H9 (cell line): Measurements from ENCODE around the gene GLOD4. TPM values are rescaled to one million over a fixed set of nuclear protein-coding genes. Genes with fewer than 3 reads are reported as not detected.

Experiments
- DNase-seq: peaks from one replicate; pipeline ENCODE4 v3.0.0-alpha.2; 2017
- H2AFZ ChIP-seq: one replicate; pipeline ENCODE4 v1.6.1; 2013; ENCODE audit warnings: mild to moderate bottlenecking, low read length, control low read depth, moderate library complexity
- H2AK5ac ChIP-seq: 2 replicates; pipeline ENCODE4 v1.6.1; 2013; ENCODE audit warnings: low read length, control low read depth, mixed read lengths; ENCODE audit not compliant: insufficient read length
- H2BK120ac ChIP-seq: one replicate; pipeline ENCODE4 v1.6.1; 2013; ENCODE audit warnings: low read depth, mild to moderate bottlenecking, low read length, control low read depth, inconsistent platforms; ENCODE audit not compliant: poor library complexity, severe bottlenecking
- H2BK12ac ChIP-seq: 2 replicates; pipeline ENCODE4 v1.6.1; 2013; ENCODE audit warnings: low read length, control low read depth, mixed read lengths, low read depth; ENCODE audit not compliant: insufficient read length
- H2BK15ac ChIP-seq: 2 replicates; pipeline ENCODE4 v1.6.1; 2013; ENCODE audit warnings: low read depth, low read length, control low read depth
- H2BK20ac ChIP-seq: one replicate; pipeline ENCODE4 v1.6.1; 2013; ENCODE audit warnings: low read depth, mild to moderate bottlenecking, low read length, control low read depth, inconsistent platforms; ENCODE audit not compliant: poor library complexity, severe bottlenecking
- H2BK5ac ChIP-seq: 2 replicates; pipeline ENCODE4 v1.6.1; 2013; ENCODE audit warnings: low read length, control low read depth, mixed read lengths; ENCODE audit not compliant: insufficient read length
- H3K14ac ChIP-seq: 2 replicates; pipeline ENCODE4 v1.6.1; 2013; ENCODE audit warnings: low read length, control low read depth; ENCODE audit not compliant: insufficient read depth
- H3K18ac ChIP-seq: 2 replicates; pipeline ENCODE4 v1.6.1; 2013; ENCODE audit warnings: low read depth, mild to moderate bottlenecking, mixed read lengths, low read length, control low read depth; ENCODE audit not compliant: insufficient read length
- H3K23ac ChIP-seq: 2 replicates; pipeline ENCODE4 v1.6.1; 2013; ENCODE audit warnings: low read length, control low read depth, mixed read lengths, low read depth; ENCODE audit not compliant: insufficient read length
- H3K23me2 ChIP-seq: 2 replicates; pipeline ENCODE4 v1.6.1; 2013; ENCODE audit warnings: low read depth, mild to moderate bottlenecking, mixed read lengths, low read length, control low read depth; ENCODE audit not compliant: insufficient read length, poor library complexity, severe bottlenecking
- H3K27ac ChIP-seq: 2 replicates; pipeline ENCODE4 v1.5.1; 2013; ENCODE audit warnings: low read length, control low read depth, mixed read lengths, low read depth; ENCODE audit not compliant: insufficient read length
- H3K27me3 ChIP-seq: 2 replicates; pipeline ENCODE4 v1.6.1; 2013; ENCODE audit warnings: low read length, control low read depth, inconsistent platforms; ENCODE audit not compliant: insufficient read depth
- H3K4ac ChIP-seq: 2 replicates; pipeline ENCODE4 v1.6.1; 2013; ENCODE audit warnings: low read depth, mild to moderate bottlenecking, control low read depth, inconsistent platforms, low read length, moderate library complexity
- H3K4me1 ChIP-seq: 2 replicates; pipeline ENCODE4 v1.6.1; 2013; ENCODE audit warnings: low read length, control low read depth, inconsistent platforms; ENCODE audit not compliant: insufficient read depth
- H3K4me2 ChIP-seq: 2 replicates; pipeline ENCODE4 v1.6.1; 2013; ENCODE audit warnings: low read length, control low read depth, mixed read lengths; ENCODE audit not compliant: insufficient read length, insufficient read depth
- H3K56ac ChIP-seq: 2 replicates; pipeline ENCODE4 v1.6.1; 2013; ENCODE audit warnings: low read depth, mild to moderate bottlenecking, mixed read lengths, low read length, control low read depth; ENCODE audit not compliant: insufficient read length
- H3K79me1 ChIP-seq: 2 replicates; pipeline ENCODE4 v1.6.1; 2013; ENCODE audit warnings: low read depth, mild to moderate bottlenecking, moderate library complexity, low read length, control low read depth, inconsistent platforms; ENCODE audit not compliant: insufficient read depth, poor library complexity, severe bottlenecking
- H3K79me2 ChIP-seq: 2 replicates; pipeline ENCODE4 v1.6.1; 2013; ENCODE audit warnings: low read length, control low read depth, inconsistent platforms; ENCODE audit not compliant: insufficient read depth
- H3K9ac ChIP-seq: 2 replicates; pipeline ENCODE4 v1.6.1; 2013; ENCODE audit warnings: low read length, control low read depth, mixed read lengths; ENCODE audit not compliant: insufficient read length; ENCODE audit errors: extremely low read depth
- H3K9me3 ChIP-seq: one replicate; pipeline ENCODE4 v1.6.1; 2013; ENCODE audit warnings: low read depth, low read length, inconsistent platforms; ENCODE audit not compliant: control insufficient read depth
- H3T11ph ChIP-seq: one replicate; pipeline ENCODE4 v1.6.1; 2013; ENCODE audit warnings: mild to moderate bottlenecking, low read length, control low read depth, inconsistent platforms
- H4K20me1 ChIP-seq: one replicate; pipeline ENCODE4 v1.6.1; 2013; ENCODE audit not compliant: control insufficient read depth, insufficient read length, insufficient read depth
- H4K5ac ChIP-seq: 2 replicates; pipeline ENCODE4 v1.6.1; 2013; ENCODE audit warnings: low read depth, mild to moderate bottlenecking, mixed read lengths, low read length, control low read depth; ENCODE audit not compliant: insufficient read length
- H4K8ac ChIP-seq: replicated peaks from 2 replicates; pipeline ENCODE4 v1.6.1; 2013; ENCODE audit warnings: low read length, control low read depth, mixed read lengths, low read depth; ENCODE audit not compliant: insufficient read length
- H4K91ac ChIP-seq: 2 replicates; pipeline ENCODE4 v1.6.1; 2013; ENCODE audit warnings: low read depth, mild to moderate bottlenecking, moderate library complexity, mixed read lengths, low read length, control low read depth; ENCODE audit not compliant: insufficient read length
- H3K27ac Mint-ChIP-seq, 3 experiments: 2 replicates in 2 of 3; 3 replicates in 1 of 3; pipeline ENCODE4 v1.8.0; 2020 to 2021; ENCODE audit warnings: mixed read lengths in 3 of 3, mild to moderate bottlenecking in 1 of 3, moderate library complexity in 1 of 3
- H3K27me3 Mint-ChIP-seq: 2 replicates; pipeline ENCODE4 v1.8.0; 2021; ENCODE audit warnings: low read depth, mild to moderate bottlenecking, moderate library complexity, mixed read lengths
- H3K36me3 Mint-ChIP-seq, 3 experiments: 2 replicates in 2 of 3; 3 replicates in 1 of 3; pipeline ENCODE4 v1.8.0; 2020 to 2021; ENCODE audit warnings: low read depth in 3 of 3, mixed read lengths in 3 of 3; ENCODE audit not compliant: insufficient read depth in 1 of 3
- H3K4me1 Mint-ChIP-seq, 2 experiments: 2 replicates each; pipeline ENCODE4 v1.8.0; 2020; ENCODE audit warnings: mixed read lengths in 2 of 2
- H3K4me3 Mint-ChIP-seq, 2 experiments: 2 replicates in 1 of 2; 3 replicates in 1 of 2; pipeline ENCODE4 v1.8.0; 2020 to 2021; ENCODE audit warnings: mild to moderate bottlenecking in 2 of 2, mixed read lengths in 2 of 2, moderate library complexity in 1 of 2
- H3K9me3 Mint-ChIP-seq, 2 experiments: 2 replicates in 1 of 2; 3 replicates in 1 of 2; pipeline ENCODE4 v1.8.0; 2020; ENCODE audit warnings: mild to moderate bottlenecking in 2 of 2, mixed read lengths in 2 of 2, moderate library complexity in 1 of 2
- CTCF ChIP-seq: fragments of 200-600 bp; sonication (generic); conservative IDR thresholded peaks from 3 replicates; pipeline ENCODE4 v1.8.0; 2021; ENCODE audit warnings: antibody characterized with exemption, mild to moderate bottlenecking
- WGBS: extraction: QIAGEN DNeasy Blood & Tissue Kit; methylation state at CpG from one replicate; pipeline ENCODE4 v1.1.7; 2013; ENCODE audit warnings: missing lambda C conversion rate, low lambda C conversion rate, mixed read lengths; ENCODE audit not compliant: insufficient read length; ENCODE audit errors: extremely low coverage; 5-methylcytosine and 5-hydroxymethylcytosine counted together
- total RNA-seq: library from RNA; stranded (reverse); gene quantifications from 2 replicates; pipeline ENCODE4 v1.2.1, GENCODE V29; 2021

Gene GLOD4
- total RNA-seq, 1 experiment from 2014 or later, result 106 TPM

- Mint-ChIP-seq H3K27me3 (peaks cover 7% of the 10 kb centered on the region), H3K27ac (peak overlapping the region in 1 of 3 experiments; percentile 22; a peak in 2 of 7 replicates), H3K4me1 (peaks cover 8 to 23% of the 10 kb centered on the region in 2 experiments), H3K9me3 (no peaks in the 10 kb centered on the region), H3K4me3 (peak overlapping the region; percentile 89 to 94), H3K36me3 (peaks cover 29 to 52% (median 39%) of the 10 kb centered on the region in 3 experiments)
- H3K27ac ChIP-seq, result no peak overlapping the region
- H2BK5ac ChIP-seq, result no peak overlapping the region
- no peak for DNase-seq
- H3K4me1 ChIP-seq, result no peaks in the 10 kb centered on the region
- no peaks in the 10 kb centered on the region for H4K20me1 ChIP-seq
- H4K8ac ChIP-seq, result no peak overlapping the region
- H2AFZ ChIP-seq, result no peak overlapping the region
- no peak overlapping the region for H2BK15ac ChIP-seq
- peaks cover 6% of the 10 kb centered on the region for H3K23me2 ChIP-seq
- no peak overlapping the region for H2BK120ac ChIP-seq
- no peak overlapping the region for H2BK20ac ChIP-seq
- H3K4ac ChIP-seq, result no peak overlapping the region
- no peaks in the 10 kb centered on the region for H3K9me3 ChIP-seq
- no peak overlapping the region for H2BK12ac ChIP-seq
- H4K91ac ChIP-seq, result no peak overlapping the region
- no CpG with 5 or more reads among the region's 10 CpGs for WGBS
- no peak overlapping the region for H3K23ac ChIP-seq
- H3K9ac ChIP-seq, result peak overlapping the region; percentile 52
- no peak overlapping the region for H3K18ac ChIP-seq
- no peaks in the 10 kb centered on the region for H3K27me3 ChIP-seq
- peak overlapping the region; percentile 87 for H3K4me2 ChIP-seq
- H3K79me1 ChIP-seq, result no peaks in the 10 kb centered on the region
- H3K14ac ChIP-seq, result no peak overlapping the region
- no peaks in the 10 kb centered on the region for H3K79me2 ChIP-seq
- no peak overlapping the region for H4K5ac ChIP-seq
- no peak overlapping the region for H3K56ac ChIP-seq
- no peak for TF ChIP-seq CTCF
- H3T11ph ChIP-seq, result no peak overlapping the region
- H2AK5ac ChIP-seq, result no peak overlapping the region
Measured at GRCh38 chr17:733743-734142, 48.3 kb downstream of the GLOD4 start.
